NCI-H460 (cell line): ENCODE data around the gene PSAT1. TPM values are rescaled to one million over a fixed set of nuclear protein-coding genes. Genes with fewer than 3 reads are reported as not detected.

Experiments used
- DNase-seq: peaks from one replicate; pipeline ENCODE4 v3.0.0-alpha.2; 2016; ENCODE audit warnings: low read depth; ENCODE audit errors: extremely low read depth
- total RNA-seq: library from RNA; depleted of rRNA; stranded (reverse); fragments of >200 nt; shearing (Covaris generic); gene quantifications from 2 replicates; pipeline ENCODE4 v1.2.3, GENCODE V29; 2014

Gene PSAT1
- total RNA-seq, 1 experiment from 2014 or later, result 549 TPM

- DNase-seq, result no peak
Measured at GRCh38 chr9:78292026-78292425, 4.9 kb upstream of the PSAT1 start.

- DNase-seq, result no peak
Measured at GRCh38 chr9:78292716-78293497, 4.0 kb upstream of the PSAT1 start.

GRCh38 chr9:78294290-78295176 is 2.4 kb upstream of the PSAT1 start:
- DNase-seq, result no peak

GRCh38 chr9:78295177-78295575 is 1.7 kb upstream of the PSAT1 start:
- DNase-seq, result no peak

GRCh38 chr9:78295731-78296130 is 1.2 kb upstream of the PSAT1 start:
- DNase-seq, result no peak

- peak; percentile 49 for DNase-seq
Measured at GRCh38 chr9:78296201-78296892, 578 bp upstream of the PSAT1 start.

- DNase-seq, result no peak
Measured at GRCh38 chr9:78297672-78297961, 692 bp downstream of the PSAT1 start.

GRCh38 chr9:78298046-78298765 is 1.3 kb downstream of the PSAT1 start:
- DNase-seq, result no peak

GRCh38 chr9:78300209-78300608 is 3.3 kb downstream of the PSAT1 start:
- no peak for DNase-seq

GRCh38 chr9:78301466-78301865 is 4.5 kb downstream of the PSAT1 start:
- no peak for DNase-seq

- no peak for DNase-seq
Measured at GRCh38 chr9:78303377-78304062, 6.6 kb downstream of the PSAT1 start.

- DNase-seq, result no peak
Measured at GRCh38 chr9:78304357-78304756, 7.4 kb downstream of the PSAT1 start.

- DNase-seq, result no peak
Measured at GRCh38 chr9:78306222-78307076, 9.5 kb downstream of the PSAT1 start.

GRCh38 chr9:78307360-78307759 is 10.4 kb downstream of the PSAT1 start:
- DNase-seq, result no peak

GRCh38 chr9:78309066-78309465 is 12.1 kb downstream of the PSAT1 start:
- no peak for DNase-seq

- no peak for DNase-seq
Measured at GRCh38 chr9:78311075-78311474, 14.2 kb downstream of the PSAT1 start.

- DNase-seq, result no peak
Measured at GRCh38 chr9:78311886-78312524, 15.1 kb downstream of the PSAT1 start.

GRCh38 chr9:78314550-78314949 is 17.6 kb downstream of the PSAT1 start:
- DNase-seq, result no peak
